ENCODE results near the gene PDCD1LG2. TPM values are rescaled to one million over a fixed set of nuclear protein-coding genes. Genes with fewer than 3 reads are reported as not detected.

The PDCD1LG2 gene
- total RNA-seq, 1 experiment from 2014 or later = not detected

DNA sequence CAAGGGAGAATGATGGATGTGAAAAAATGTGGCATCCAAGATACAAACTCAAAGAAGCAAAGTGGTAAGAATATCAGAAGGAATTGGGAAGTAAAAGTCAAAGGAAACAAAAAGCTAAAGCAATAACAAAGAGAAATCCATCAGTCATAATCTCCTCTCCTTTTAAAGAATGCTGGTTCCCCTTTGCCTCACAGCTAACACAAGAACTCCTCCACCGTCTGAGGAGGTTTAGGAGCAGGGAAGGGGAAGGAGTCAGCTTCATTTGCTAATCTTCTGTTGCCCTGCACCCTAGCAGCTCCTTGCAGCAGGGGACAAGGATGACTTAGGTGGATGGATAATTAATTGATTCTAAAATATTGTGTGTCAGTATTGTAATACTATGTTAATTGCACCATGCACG is 43.6 kb upstream of the PDCD1LG2 start:
- in situ Hi-C loops (cut with HindIII; ENCODE audit: low pct_unique_long_range_greater_than_20kb, low sequenced_read_pairs) = no loop called here
- no peaks in the 10 kb centered on the region for H3K27me3 ChIP-seq (ENCODE audit: control insufficient read depth, insufficient read depth, low read length)
- ChIA-PET CTCF (no interaction called here), POLR2A (no interaction called here)
- H3K27ac ChIP-seq (ENCODE audit: low read length) = no peak overlapping the region
- ATAC-seq (no peak), DNase-seq (ENCODE audit: low read depth, low spot score) (no peak)
- H3K36me3 ChIP-seq (ENCODE audit: control insufficient read depth, insufficient read depth, low read length) = no peaks in the 10 kb centered on the region
- H3K4me1 ChIP-seq (ENCODE audit: control insufficient read depth, insufficient read depth, low read length) = no peaks in the 10 kb centered on the region
- intact Hi-C loops (cut with micrococcal nuclease; ENCODE audit: unreplicated experiment) = no loop called here
- TF ChIP-seq, protein P1, sequence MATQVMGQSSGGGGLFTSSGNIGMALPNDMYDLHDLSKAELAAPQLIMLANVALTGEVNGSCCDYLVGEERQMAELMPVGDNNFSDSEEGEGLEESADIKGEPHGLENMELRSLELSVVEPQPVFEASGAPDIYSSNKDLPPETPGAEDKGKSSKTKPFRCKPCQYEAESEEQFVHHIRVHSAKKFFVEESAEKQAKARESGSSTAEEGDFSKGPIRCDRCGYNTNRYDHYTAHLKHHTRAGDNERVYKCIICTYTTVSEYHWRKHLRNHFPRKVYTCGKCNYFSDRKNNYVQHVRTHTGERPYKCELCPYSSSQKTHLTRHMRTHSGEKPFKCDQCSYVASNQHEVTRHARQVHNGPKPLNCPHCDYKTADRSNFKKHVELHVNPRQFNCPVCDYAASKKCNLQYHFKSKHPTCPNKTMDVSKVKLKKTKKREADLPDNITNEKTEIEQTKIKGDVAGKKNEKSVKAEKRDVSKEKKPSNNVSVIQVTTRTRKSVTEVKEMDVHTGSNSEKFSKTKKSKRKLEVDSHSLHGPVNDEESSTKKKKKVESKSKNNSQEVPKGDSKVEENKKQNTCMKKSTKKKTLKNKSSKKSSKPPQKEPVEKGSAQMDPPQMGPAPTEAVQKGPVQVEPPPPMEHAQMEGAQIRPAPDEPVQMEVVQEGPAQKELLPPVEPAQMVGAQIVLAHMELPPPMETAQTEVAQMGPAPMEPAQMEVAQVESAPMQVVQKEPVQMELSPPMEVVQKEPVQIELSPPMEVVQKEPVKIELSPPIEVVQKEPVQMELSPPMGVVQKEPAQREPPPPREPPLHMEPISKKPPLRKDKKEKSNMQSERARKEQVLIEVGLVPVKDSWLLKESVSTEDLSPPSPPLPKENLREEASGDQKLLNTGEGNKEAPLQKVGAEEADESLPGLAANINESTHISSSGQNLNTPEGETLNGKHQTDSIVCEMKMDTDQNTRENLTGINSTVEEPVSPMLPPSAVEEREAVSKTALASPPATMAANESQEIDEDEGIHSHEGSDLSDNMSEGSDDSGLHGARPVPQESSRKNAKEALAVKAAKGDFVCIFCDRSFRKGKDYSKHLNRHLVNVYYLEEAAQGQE (IDR thresholded peaks at IDR 0.05; ENCODE audit: insufficient read depth in 1 of 2, low read depth in 2 of 2, low read length in 1 of 2) = no peak
- no peak for TF ChIP-seq POLR2AphosphoS5 (IDR thresholded peaks at IDR 0.05; ENCODE audit: low read depth, low read length)
- TF ChIP-seq SIN3A (IDR thresholded peaks at IDR 0.05; ENCODE audit: borderline replicate concordance, insufficient read depth, low read depth, low read length) = no peak
- TF ChIP-seq TCF7L2 (IDR thresholded peaks at IDR 0.05; ENCODE audit: low read depth, low read length) = no peak
- TF ChIP-seq CTCF (IDR thresholded peaks at IDR 0.05) = no peak
- no TSS peak for BruUV-seq (replicated peaks)
- H3K9me3 ChIP-seq (ENCODE audit: control insufficient read depth, insufficient read depth, low read depth, low read length) = no peaks in the 10 kb centered on the region
- no peak overlapping the region for H3K4me3 ChIP-seq (ENCODE audit: low read depth in 2 of 2, low read length in 2 of 2)

DNA sequence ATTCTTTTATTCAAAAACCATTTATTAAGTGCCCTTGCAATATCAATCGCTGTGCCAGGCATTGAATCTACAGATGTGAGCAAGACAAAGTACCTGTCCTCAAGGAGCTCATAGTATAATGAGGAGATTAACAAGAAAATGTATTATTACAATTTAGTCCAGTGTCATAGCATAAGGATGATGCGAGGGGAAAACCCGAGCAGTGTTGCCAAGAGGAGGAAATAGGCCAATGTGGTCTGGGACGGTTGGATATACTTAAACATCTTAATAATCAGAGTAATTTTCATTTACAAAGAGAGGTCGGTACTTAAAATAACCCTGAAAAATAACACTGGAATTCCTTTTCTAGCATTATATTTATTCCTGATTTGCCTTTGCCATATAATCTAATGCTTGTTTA is 41.5 kb upstream of the PDCD1LG2 start:
- no peak for ATAC-seq
- intact Hi-C loops (cut with micrococcal nuclease; ENCODE audit: unreplicated experiment) = no loop called here
- Histone ChIP-seq H3K36me3 (ENCODE audit: control insufficient read depth, insufficient read depth, low read length) (no peaks in the 10 kb centered on the region), H3K4me3 (ENCODE audit: low read depth in 2 of 2, low read length in 2 of 2) (no peak overlapping the region), H3K9me3 (ENCODE audit: control insufficient read depth, insufficient read depth, low read depth, low read length) (no peaks in the 10 kb centered on the region), H3K4me1 (ENCODE audit: control insufficient read depth, insufficient read depth, low read length) (no peaks in the 10 kb centered on the region), H3K27ac (ENCODE audit: low read length) (no peak overlapping the region), H3K27me3 (ENCODE audit: control insufficient read depth, insufficient read depth, low read length) (no peaks in the 10 kb centered on the region)
- in situ Hi-C loops (cut with HindIII; ENCODE audit: low pct_unique_long_range_greater_than_20kb, low sequenced_read_pairs) = no loop called here
- no peak for DNase-seq (ENCODE audit: low read depth, low spot score)
- no TSS peak for BruUV-seq (replicated peaks)
- ChIA-PET POLR2A (no interaction called here), CTCF (no interaction called here)
- no peak for TF ChIP-seq TCF7L2 (IDR thresholded peaks at IDR 0.05; ENCODE audit: low read depth, low read length)

DNA sequence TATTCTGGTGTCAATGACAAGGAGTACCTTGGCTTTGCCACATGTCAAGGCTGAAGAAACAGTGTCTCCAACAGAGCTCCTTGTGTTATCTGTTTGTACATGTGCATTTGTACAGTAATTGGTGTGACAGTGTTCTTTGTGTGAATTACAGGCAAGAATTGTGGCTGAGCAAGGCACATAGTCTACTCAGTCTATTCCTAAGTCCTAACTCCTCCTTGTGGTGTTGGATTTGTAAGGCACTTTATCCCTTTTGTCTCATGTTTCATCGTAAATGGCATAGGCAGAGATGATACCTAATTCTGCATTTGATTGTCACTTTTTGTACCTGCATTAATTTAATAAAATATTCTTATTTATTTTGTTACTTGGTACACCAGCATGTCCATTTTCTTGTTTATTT is 40.2 kb upstream of the PDCD1LG2 start:
- H3K9me3 ChIP-seq (ENCODE audit: control insufficient read depth, insufficient read depth, low read depth, low read length) = no peaks in the 10 kb centered on the region
- no peaks in the 10 kb centered on the region for H3K27me3 ChIP-seq (ENCODE audit: control insufficient read depth, insufficient read depth, low read length)
- H3K4me1 ChIP-seq (ENCODE audit: control insufficient read depth, insufficient read depth, low read length) = no peaks in the 10 kb centered on the region
- no TSS peak for BruUV-seq (replicated peaks)
- ChIA-PET CTCF (no interaction called here), POLR2A (no interaction called here)
- TF ChIP-seq SIN3A (IDR thresholded peaks at IDR 0.05; ENCODE audit: borderline replicate concordance, insufficient read depth, low read depth, low read length) = no peak
- TF ChIP-seq, protein P1 (IDR thresholded peaks at IDR 0.05; ENCODE audit: insufficient read depth in 1 of 2, low read depth in 2 of 2, low read length in 1 of 2) = no peak
- TF ChIP-seq TCF7L2 (IDR thresholded peaks at IDR 0.05; ENCODE audit: low read depth, low read length) = no peak
- no peak for TF ChIP-seq POLR2AphosphoS5 (IDR thresholded peaks at IDR 0.05; ENCODE audit: low read depth, low read length)
- no peak for TF ChIP-seq CTCF (IDR thresholded peaks at IDR 0.05)
- no peak overlapping the region for H3K27ac ChIP-seq (ENCODE audit: low read length)
- intact Hi-C loops (cut with micrococcal nuclease; ENCODE audit: unreplicated experiment) = no loop called here
- in situ Hi-C loops (cut with HindIII; ENCODE audit: low pct_unique_long_range_greater_than_20kb, low sequenced_read_pairs) = no loop called here
- no peaks in the 10 kb centered on the region for H3K36me3 ChIP-seq (ENCODE audit: control insufficient read depth, insufficient read depth, low read length)
- DNase-seq (ENCODE audit: low read depth, low spot score) (no peak), ATAC-seq (no peak)
- H3K4me3 ChIP-seq (ENCODE audit: low read depth in 2 of 2, low read length in 2 of 2) = no peak overlapping the region

Data from Panc1 (cell line).